ENCODE results near the gene CPNE9. TPM values are rescaled to one million over a fixed set of nuclear protein-coding genes. Genes with fewer than 3 reads are reported as not detected.

Gene CPNE9
- total RNA-seq, 4 donors from 2014 or later: 0.33 to 0.42 TPM; not detected in 2

- no peak overlapping the region for H3K4me3 ChIP-seq
- TF ChIP-seq POLR2A (IDR thresholded peaks at IDR 0.05; ENCODE audit: low read depth) (no peak), CTCF (IDR thresholded peaks at IDR 0.05) (no peak), EP300 (IDR thresholded peaks at IDR 0.05) (no peak), POLR2AphosphoS5 (IDR thresholded peaks at IDR 0.05) (no peak)
- no peak overlapping the region for H3K27ac ChIP-seq (replicated peaks in 1 of 4)
- H3K4me1 ChIP-seq: no peaks in the 10 kb centered on the region
- peaks cover 68 to 100% (median 99%) of the 10 kb centered on the region in 4 donors for H3K36me3 ChIP-seq
- 86% methylated on average over 4 of the region's 4 CpGs for WGBS
- no peaks in the 10 kb centered on the region for H3K9me3 ChIP-seq
- H3K27me3 ChIP-seq: no peaks in the 10 kb centered on the region
- no peak for DNase-seq (ENCODE audit: extremely low spot score)
- intact Hi-C loops (cut with DNase I): no loop called here
These were observed 8.3 kb upstream of the CPNE9 start for GRCh38 chr3:9695345-9695744.

- WGBS: 86% methylated on average over 6 of the region's 7 CpGs
- peaks cover 64 to 100% (median 99%) of the 10 kb centered on the region in 4 donors for H3K36me3 ChIP-seq
- H3K4me1 ChIP-seq: no peaks in the 10 kb centered on the region
- no peak overlapping the region for H3K4me3 ChIP-seq
- H3K9me3 ChIP-seq: no peaks in the 10 kb centered on the region
- H3K27ac ChIP-seq (replicated peaks in 1 of 4): no peak overlapping the region
- no peak for DNase-seq (ENCODE audit: extremely low spot score)
- no peaks in the 10 kb centered on the region for H3K27me3 ChIP-seq
- intact Hi-C loops (cut with DNase I): no loop called here
- TF ChIP-seq POLR2A (IDR thresholded peaks at IDR 0.05; ENCODE audit: low read depth) (no peak), CTCF (IDR thresholded peaks at IDR 0.05) (no peak), EP300 (IDR thresholded peaks at IDR 0.05) (no peak), POLR2AphosphoS5 (IDR thresholded peaks at IDR 0.05) (no peak)
These were observed 7.9 kb upstream of the CPNE9 start for GRCh38 chr3:9695746-9696145.

GRCh38 chr3:9696480-9697220 lies 7.0 kb upstream of the CPNE9 start:
- Histone ChIP-seq H3K4me1 (no peaks in the 10 kb centered on the region), H3K27me3 (no peaks in the 10 kb centered on the region), H3K4me3 (no peak overlapping the region), H3K9me3 (no peaks in the 10 kb centered on the region), H3K36me3 (peaks cover 56 to 100% (median 99%) of the 10 kb centered on the region in 4 donors), H3K27ac (replicated peaks in 1 of 4) (no peak overlapping the region)
- intact Hi-C loops (cut with DNase I): no loop called here
- TF ChIP-seq POLR2A (IDR thresholded peaks at IDR 0.05; ENCODE audit: low read depth) (no peak), CTCF (IDR thresholded peaks at IDR 0.05) (no peak), POLR2AphosphoS5 (IDR thresholded peaks at IDR 0.05) (no peak)
- DNase-seq (ENCODE audit: extremely low spot score): no peak
- WGBS: 58% methylated on average over 5 of the region's 5 CpGs

GRCh38 chr3:9697892-9698291 lies 5.7 kb upstream of the CPNE9 start:
- TF ChIP-seq POLR2A (IDR thresholded peaks at IDR 0.05; ENCODE audit: low read depth) (no peak), CTCF (IDR thresholded peaks at IDR 0.05) (no peak), EP300 (IDR thresholded peaks at IDR 0.05) (no peak), POLR2AphosphoS5 (IDR thresholded peaks at IDR 0.05) (no peak)
- no peak overlapping the region for H3K27ac ChIP-seq (replicated peaks in 1 of 4)
- intact Hi-C loops (cut with DNase I): no loop called here
- H3K9me3 ChIP-seq: no peaks in the 10 kb centered on the region
- H3K36me3 ChIP-seq: peaks cover 58 to 100% (median 99%) of the 10 kb centered on the region in 4 donors
- no peak overlapping the region for H3K4me3 ChIP-seq
- WGBS: 88% methylated on average over 2 of the region's 4 CpGs
- H3K27me3 ChIP-seq: no peaks in the 10 kb centered on the region
- no peak for DNase-seq (ENCODE audit: extremely low spot score)
- H3K4me1 ChIP-seq: no peaks in the 10 kb centered on the region
